GM12878 (cell line): ENCODE results near the gene DCTN2. TPM values are rescaled to one million over a fixed set of nuclear protein-coding genes. Genes with fewer than 3 reads are reported as not detected.

Source experiments
- ATAC-seq: fragments of 200-7000 bp; cut with Tn5 transposase; 3 replicates; pipeline ENCODE4 v1.9.1; 2020; ENCODE audit warnings: mild to moderate bottlenecking, moderate library complexity
- BruUV-seq: library from RNA; stranded (reverse); fragments of 400-500 nt; replicated peaks from 2 replicates; lab custom pipeline; 2021; lab: Mats Ljungman, UMichigan
- CTCF ChIA-PET: fragments of 300-600 bp; sonication (Branson Sonifier 250); formaldehyde crosslinking; extraction: SDS; loops from one replicate; lab custom pipeline; 2021; ENCODE audit warnings: inconsistent platforms; lab: Yijun Ruan, JAX
- POLR2A ChIA-PET: fragments of 350-600 bp; formaldehyde crosslinking; extraction: SDS; loops from one replicate; lab custom pipeline; 2021; ENCODE audit warnings: inconsistent platforms; lab: Charles Lee
- RAD21 ChIA-PET: fragments of 300-600 bp; sonication (Branson Sonifier 250); formaldehyde crosslinking; loops from one replicate; lab custom pipeline; 2023; ENCODE audit warnings: antibody characterized with exemption; ENCODE audit not compliant: unreplicated experiment; lab: Charles Lee
- SMC1A ChIA-PET: fragments of 300-600 bp; sonication (Branson Sonifier 250); formaldehyde crosslinking; loops from one replicate; lab custom pipeline; 2023; ENCODE audit not compliant: unreplicated experiment, uncharacterized antibody; lab: Charles Lee
- DNase-seq: peaks from one replicate; pipeline ENCODE4 v3.0.0-alpha.2; 2011; ENCODE audit warnings: low read depth, low spot score
- FAIRE-seq: peaks from 3 replicates; lab custom pipeline; 2011; peaks lifted over from hg19 to GRCh38; lab: Jason Lieb, UNC
- H2AFZ ChIP-seq: 2 replicates; pipeline ENCODE4 v1.6.0; 2011; ENCODE audit warnings: low read depth, low read length, control low read depth; ENCODE audit not compliant: control insufficient read depth
- H3K27ac ChIP-seq: 2 replicates; pipeline ENCODE4 v1.5.1; 2011; ENCODE audit warnings: control low read depth; ENCODE audit not compliant: control insufficient read depth, insufficient read depth
- H3K27me3 ChIP-seq, 2 experiments: replicated peaks in 1 of 2; 2 replicates each; pipeline versions ENCODE4 v1.6.0 to v1.6.1; 2011; ENCODE audit warnings: low read length in 1 of 2; ENCODE audit not compliant: control insufficient read depth in 2 of 2, insufficient read depth in 2 of 2
- H3K36me3 ChIP-seq, 2 experiments: 2 replicates each; pipeline ENCODE4 v1.5.1; 2011; ENCODE audit warnings: low read length in 1 of 2; ENCODE audit not compliant: control insufficient read depth in 2 of 2, insufficient read depth in 2 of 2
- H3K4me1 ChIP-seq: 2 replicates; pipeline ENCODE4 v1.6.1; 2011; ENCODE audit warnings: mild to moderate bottlenecking, low read length, moderate library complexity, mixed read lengths; ENCODE audit not compliant: control insufficient read depth, insufficient read depth
- H3K4me2 ChIP-seq: 2 replicates; pipeline ENCODE4 v1.6.0; 2011; ENCODE audit warnings: control low read depth; ENCODE audit not compliant: control insufficient read depth, insufficient read depth
- H3K4me3 ChIP-seq: fragments of 200-600 bp; sonication (generic); 2 replicates; pipeline ENCODE4 v1.5.1; 2016
- H3K79me2 ChIP-seq: 2 replicates; pipeline ENCODE4 v1.6.0; 2011; ENCODE audit warnings: low read length; ENCODE audit not compliant: control insufficient read depth, insufficient read depth
- H3K9ac ChIP-seq: 2 replicates; pipeline ENCODE4 v1.8.0; 2011; ENCODE audit warnings: low read length, control low read depth, mixed read lengths; ENCODE audit not compliant: control insufficient read depth, insufficient read depth
- H3K9me3 ChIP-seq: replicated peaks from 3 replicates; pipeline ENCODE4 v1.5.1; 2011; ENCODE audit warnings: mild to moderate bottlenecking, low read length; ENCODE audit not compliant: control insufficient read depth, insufficient read depth
- H4K20me1 ChIP-seq: 2 replicates; pipeline ENCODE4 v1.6.0; 2011; ENCODE audit not compliant: control insufficient read depth, insufficient read depth
- ASH2L ChIP-seq: fragments of 300-600, 200-600 bp; sonication (generic); IDR thresholded peaks from 2 replicates; pipeline ENCODE4 v1.6.1; 2017; ENCODE audit warnings: low read depth, mild to moderate bottlenecking, borderline replicate concordance
- BACH1 ChIP-seq: fragments of 450-650 bp; IDR thresholded peaks from 2 replicates; pipeline ENCODE4 v1.6.1; 2017; ENCODE audit warnings: mild to moderate bottlenecking, borderline replicate concordance
- BCL11A ChIP-seq: IDR thresholded peaks from 2 replicates; pipeline ENCODE4 v1.6.1; 2011; ENCODE audit warnings: low read depth, low read length
- EZH2 ChIP-seq: IDR thresholded peaks from 2 replicates; pipeline ENCODE4 v1.6.1; 2012; ENCODE audit warnings: low read depth, mild to moderate bottlenecking, control low read depth, inconsistent platforms, low read length, borderline replicate concordance; ENCODE audit not compliant: control insufficient read depth
- JUNB ChIP-seq: IDR thresholded peaks from 2 replicates; pipeline ENCODE4 v1.6.1; 2016; ENCODE audit warnings: antibody characterized with exemption, mild to moderate bottlenecking
- KAT2A ChIP-seq: conservative IDR thresholded peaks from 2 replicates; pipeline ENCODE4 v1.6.1; 2011; ENCODE audit warnings: low read depth, low read length; ENCODE audit not compliant: control insufficient read depth
- PML ChIP-seq: IDR thresholded peaks from 2 replicates; pipeline ENCODE4 v1.6.1; 2012; ENCODE audit warnings: low read length, inconsistent platforms
- RAD21 ChIP-seq: IDR thresholded peaks from 2 replicates; pipeline ENCODE4 v1.6.1; 2011; ENCODE audit warnings: mild to moderate bottlenecking, low read depth, low read length, moderate library complexity; ENCODE audit not compliant: insufficient read depth
- RAD51 ChIP-seq: fragments of 450-650 bp; IDR thresholded peaks from 2 replicates; pipeline ENCODE4 v1.6.1; 2016; ENCODE audit warnings: moderate library complexity, mild to moderate bottlenecking, inconsistent platforms
- RCOR1 ChIP-seq: conservative IDR thresholded peaks from 2 replicates; pipeline ENCODE4 v1.6.1; 2012; ENCODE audit warnings: low read depth, low read length, improper control_type of control experiment
- RUNX3 ChIP-seq: IDR thresholded peaks from 2 replicates; pipeline ENCODE4 v1.6.1; 2012; ENCODE audit warnings: low read length, inconsistent platforms
- TAF1 ChIP-seq: IDR thresholded peaks from 2 replicates; pipeline ENCODE4 v1.6.1; 2011; ENCODE audit warnings: mild to moderate bottlenecking, low read depth, low read length, borderline replicate concordance
- ZBED1 ChIP-seq: IDR thresholded peaks from 2 replicates; pipeline ENCODE4 v1.6.1; 2016; ENCODE audit warnings: borderline replicate concordance
- ZNF217 ChIP-seq: fragments of 450-650 bp; IDR thresholded peaks from 2 replicates; pipeline ENCODE4 v1.6.1; 2017; ENCODE audit warnings: antibody characterized with exemption, mild to moderate bottlenecking
- WGBS: methylation state at CpG from one replicate; pipeline ENCODE4 v1.1.6; 2016; ENCODE audit warnings: low lambda C conversion rate; ENCODE audit not compliant: insufficient replicate concordance, insufficient coverage; ENCODE audit errors: missing lambda C conversion rate; 5-methylcytosine and 5-hydroxymethylcytosine counted together
- in situ Hi-C: fragments of 300-500 bp; cut with MboI; formaldehyde crosslinking; loops from 9 replicates; pipeline ENCODE4 v1.14.3; 2018; ENCODE audit warnings: mixed read lengths
- intact Hi-C: fragments of 100-400 bp; cut with micrococcal nuclease; formaldehyde crosslinking; loops from one replicate; pipeline ENCODE4 v1.14.2; 2022; ENCODE audit not compliant: unreplicated experiment
- polyA plus RNA-seq, 11 experiments: library from polyadenylated mRNA; depleted of rRNA in 4 of 11; unstranded in 6 of 11; stranded (reverse) in 5 of 11; fragments of >200 nt; fragmentation: Nextera tagmentation in 4 of 11; fragmentation: Illumina TruSeq in 1 of 11; extraction: Ambion mirVana in 4 of 11; extraction: Trizol in 1 of 11; gene quantifications; 1 replicate in 1 of 11; 2 replicates in 10 of 11; pipeline versions ENCODE4 v1.2.1 to v1.2.3, GENCODE V29; 2011 to 2016; ENCODE audit warnings: inconsistent platforms in 2 of 11, missing spikeins in 2 of 11, low read depth in 1 of 11
- total RNA-seq, 4 experiments: library from RNA; depleted of rRNA in 3 of 4; stranded (reverse); fragments of >200 nt in 3 of 4; fragmentation: Illumina TruSeq in 1 of 4; extraction: Trizol in 1 of 4; gene quantifications; 2 replicates each; pipeline versions ENCODE4 v1.2.1 to v1.2.3, GENCODE V29; 2013 to 2021
- TF ChIP-seq, protein P1 (sequence below): fragments of 450-650 bp; IDR thresholded peaks from 2 replicates; pipeline ENCODE4 v1.6.1; 2017; ENCODE audit warnings: low read depth, mild to moderate bottlenecking, moderate library complexity
- TF ChIP-seq, protein P2 (sequence below): IDR thresholded peaks from 2 replicates; pipeline ENCODE4 v1.6.1; 2011; ENCODE audit warnings: low read depth, low read length, improper control_type of control experiment, borderline replicate concordance
- TF ChIP-seq, protein P3 (sequence below): fragments of 450-650 bp; IDR thresholded peaks from 2 replicates; pipeline ENCODE4 v1.6.1; 2017; ENCODE audit warnings: borderline replicate concordance

The DCTN2 gene
- total and polyA plus RNA-seq, 10 of the 15 experiments (the other 5 are each of a cell fraction or from before 2014, with no cell fraction given): 32.3 to 171 (median 100) TPM

DNA sequence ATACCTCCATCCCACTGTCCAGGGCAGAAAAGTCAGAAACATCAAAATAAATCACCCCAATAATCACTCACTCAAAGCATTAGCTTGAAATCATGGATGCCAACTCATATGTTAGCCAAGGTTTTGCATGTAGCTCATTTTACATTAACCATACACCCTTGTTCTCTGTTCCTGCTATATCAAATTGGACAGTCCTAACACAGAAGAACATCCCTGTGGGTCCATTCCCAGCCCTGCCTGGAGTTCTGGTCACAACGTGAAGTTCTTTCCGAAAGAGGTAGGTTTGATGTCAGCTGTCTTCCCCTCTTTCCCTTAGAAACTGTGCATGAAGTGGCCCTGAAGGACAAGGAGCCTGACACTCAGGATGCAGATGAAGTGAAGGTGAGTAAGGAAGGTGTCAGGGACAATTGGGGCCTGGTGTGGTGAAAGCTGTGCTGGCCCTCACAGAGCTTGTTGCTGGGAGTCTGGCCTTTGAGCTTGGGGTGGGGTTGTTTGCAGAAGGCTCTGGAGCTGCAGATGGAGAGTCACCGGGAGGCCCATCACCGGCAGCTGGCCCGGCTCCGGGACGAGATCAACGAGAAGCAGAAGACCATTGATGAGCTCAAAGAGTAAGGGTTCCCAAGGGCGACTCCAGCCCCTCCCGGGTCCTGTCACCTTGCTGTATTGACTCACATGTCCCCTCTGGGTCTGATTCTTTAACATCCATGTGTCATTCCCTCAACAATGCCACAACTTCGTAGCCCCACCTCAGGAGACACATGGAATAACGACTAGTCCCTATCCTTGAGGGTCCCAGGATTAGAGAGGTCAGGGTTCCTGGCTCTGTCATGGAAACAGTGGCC, 29.0 kb upstream of the DCTN2 start:
- no peaks in the 10 kb centered on the region for H3K36me3 ChIP-seq
- in situ Hi-C loops (no loop called here), intact Hi-C loops (no loop called here)
- DNase-seq (no peak), FAIRE-seq (no peak), ATAC-seq (no peak)
- no TSS peak for BruUV-seq
- no peaks in the 10 kb centered on the region for H3K4me1 ChIP-seq
- no peak overlapping the region for H3K4me3 ChIP-seq
- no peak overlapping the region for H3K4me2 ChIP-seq
- no peaks in the 10 kb centered on the region for H3K79me2 ChIP-seq
- H3K27me3 ChIP-seq: no peaks in the 10 kb centered on the region; a peak in 2 of 4 replicates
- H4K20me1 ChIP-seq: no peaks in the 10 kb centered on the region
- no peak overlapping the region for H2AFZ ChIP-seq
- RAD21 ChIA-PET: interaction anchor here (1.3 kb wide), 1 partner anchor 117 kb away, joined by 5 read pairs; no protein-coding TSS in a partner anchor
- POLR2A ChIA-PET: interaction anchor here (0.6 to 0.8 kb wide), 2 partner anchors 14 to 28 kb away, joined by 3 read pairs; partner anchors contain the start of gene DTX3
- H3K27ac ChIP-seq: no peak overlapping the region
- CTCF ChIA-PET: interaction anchor here (0.6 to 2.0 kb wide), 7 partner anchors 9 to 170 kb away, joined by 3 to 7 read pairs (median 3); no protein-coding TSS in a partner anchor
- no peak overlapping the region for H3K9ac ChIP-seq
- no peaks in the 10 kb centered on the region for H3K9me3 ChIP-seq
- WGBS: 51% methylated on average over 12 of the region's 12 CpGs
- SMC1A ChIA-PET: interaction anchor here (1.0 to 1.8 kb wide), 4 partner anchors 30 to 46 kb away, joined by 3 to 6 read pairs (median 4); no protein-coding TSS in a partner anchor
- TF ChIP-seq BCL11A (no peak), ASH2L (no peak), RUNX3 (no peak), RAD51 (no peak), PML (no peak), ZBED1 (no peak), TAF1 (no peak), EZH2 (no peak), KAT2A (no peak), JUNB (no peak), RAD21 (no peak), RCOR1 (no peak), ZNF217 (no peak), BACH1 (no peak)
- TF ChIP-seq, protein P1, sequence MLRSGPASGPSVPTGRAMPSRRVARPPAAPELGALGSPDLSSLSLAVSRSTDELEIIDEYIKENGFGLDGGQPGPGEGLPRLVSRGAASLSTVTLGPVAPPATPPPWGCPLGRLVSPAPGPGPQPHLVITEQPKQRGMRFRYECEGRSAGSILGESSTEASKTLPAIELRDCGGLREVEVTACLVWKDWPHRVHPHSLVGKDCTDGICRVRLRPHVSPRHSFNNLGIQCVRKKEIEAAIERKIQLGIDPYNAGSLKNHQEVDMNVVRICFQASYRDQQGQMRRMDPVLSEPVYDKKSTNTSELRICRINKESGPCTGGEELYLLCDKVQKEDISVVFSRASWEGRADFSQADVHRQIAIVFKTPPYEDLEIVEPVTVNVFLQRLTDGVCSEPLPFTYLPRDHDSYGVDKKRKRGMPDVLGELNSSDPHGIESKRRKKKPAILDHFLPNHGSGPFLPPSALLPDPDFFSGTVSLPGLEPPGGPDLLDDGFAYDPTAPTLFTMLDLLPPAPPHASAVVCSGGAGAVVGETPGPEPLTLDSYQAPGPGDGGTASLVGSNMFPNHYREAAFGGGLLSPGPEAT: no peak
- TF ChIP-seq, protein P2, sequence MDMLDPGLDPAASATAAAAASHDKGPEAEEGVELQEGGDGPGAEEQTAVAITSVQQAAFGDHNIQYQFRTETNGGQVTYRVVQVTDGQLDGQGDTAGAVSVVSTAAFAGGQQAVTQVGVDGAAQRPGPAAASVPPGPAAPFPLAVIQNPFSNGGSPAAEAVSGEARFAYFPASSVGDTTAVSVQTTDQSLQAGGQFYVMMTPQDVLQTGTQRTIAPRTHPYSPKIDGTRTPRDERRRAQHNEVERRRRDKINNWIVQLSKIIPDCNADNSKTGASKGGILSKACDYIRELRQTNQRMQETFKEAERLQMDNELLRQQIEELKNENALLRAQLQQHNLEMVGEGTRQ: no peak
- TF ChIP-seq, protein P3, sequence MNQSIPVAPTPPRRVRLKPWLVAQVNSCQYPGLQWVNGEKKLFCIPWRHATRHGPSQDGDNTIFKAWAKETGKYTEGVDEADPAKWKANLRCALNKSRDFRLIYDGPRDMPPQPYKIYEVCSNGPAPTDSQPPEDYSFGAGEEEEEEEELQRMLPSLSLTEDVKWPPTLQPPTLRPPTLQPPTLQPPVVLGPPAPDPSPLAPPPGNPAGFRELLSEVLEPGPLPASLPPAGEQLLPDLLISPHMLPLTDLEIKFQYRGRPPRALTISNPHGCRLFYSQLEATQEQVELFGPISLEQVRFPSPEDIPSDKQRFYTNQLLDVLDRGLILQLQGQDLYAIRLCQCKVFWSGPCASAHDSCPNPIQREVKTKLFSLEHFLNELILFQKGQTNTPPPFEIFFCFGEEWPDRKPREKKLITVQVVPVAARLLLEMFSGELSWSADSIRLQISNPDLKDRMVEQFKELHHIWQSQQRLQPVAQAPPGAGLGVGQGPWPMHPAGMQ: no peak
